H9 (cell line): ENCODE data around the gene SGF29. TPM values are rescaled to one million over a fixed set of nuclear protein-coding genes. Genes with fewer than 3 reads are reported as not detected.
A peak's percentile ranks its signal among the peaks of the same experiment; 100 is the strongest.
"Not testable (repeated sequence)": the region's sequence is repeated elsewhere in the genome, so short reads cannot be mapped to it uniquely, and the experiment has no call there.

Experiments
- DNase-seq: peaks from one replicate; pipeline ENCODE4 v3.0.0-alpha.2; 2017
- H2AFZ ChIP-seq: one replicate; pipeline ENCODE4 v1.6.1; 2013; ENCODE audit warnings: mild to moderate bottlenecking, low read length, control low read depth, moderate library complexity
- H2AK5ac ChIP-seq: 2 replicates; pipeline ENCODE4 v1.6.1; 2013; ENCODE audit warnings: low read length, control low read depth, mixed read lengths; ENCODE audit not compliant: insufficient read length
- H2BK120ac ChIP-seq: one replicate; pipeline ENCODE4 v1.6.1; 2013; ENCODE audit warnings: low read depth, mild to moderate bottlenecking, low read length, control low read depth, inconsistent platforms; ENCODE audit not compliant: poor library complexity, severe bottlenecking
- H2BK12ac ChIP-seq: 2 replicates; pipeline ENCODE4 v1.6.1; 2013; ENCODE audit warnings: low read length, control low read depth, mixed read lengths, low read depth; ENCODE audit not compliant: insufficient read length
- H2BK15ac ChIP-seq: 2 replicates; pipeline ENCODE4 v1.6.1; 2013; ENCODE audit warnings: low read depth, low read length, control low read depth
- H2BK20ac ChIP-seq: one replicate; pipeline ENCODE4 v1.6.1; 2013; ENCODE audit warnings: low read depth, mild to moderate bottlenecking, low read length, control low read depth, inconsistent platforms; ENCODE audit not compliant: poor library complexity, severe bottlenecking
- H2BK5ac ChIP-seq: 2 replicates; pipeline ENCODE4 v1.6.1; 2013; ENCODE audit warnings: low read length, control low read depth, mixed read lengths; ENCODE audit not compliant: insufficient read length
- H3K14ac ChIP-seq: 2 replicates; pipeline ENCODE4 v1.6.1; 2013; ENCODE audit warnings: low read length, control low read depth; ENCODE audit not compliant: insufficient read depth
- H3K18ac ChIP-seq: 2 replicates; pipeline ENCODE4 v1.6.1; 2013; ENCODE audit warnings: low read depth, mild to moderate bottlenecking, mixed read lengths, low read length, control low read depth; ENCODE audit not compliant: insufficient read length
- H3K23ac ChIP-seq: 2 replicates; pipeline ENCODE4 v1.6.1; 2013; ENCODE audit warnings: low read length, control low read depth, mixed read lengths, low read depth; ENCODE audit not compliant: insufficient read length
- H3K23me2 ChIP-seq: 2 replicates; pipeline ENCODE4 v1.6.1; 2013; ENCODE audit warnings: low read depth, mild to moderate bottlenecking, mixed read lengths, low read length, control low read depth; ENCODE audit not compliant: insufficient read length, poor library complexity, severe bottlenecking
- H3K27ac ChIP-seq: 2 replicates; pipeline ENCODE4 v1.5.1; 2013; ENCODE audit warnings: low read length, control low read depth, mixed read lengths, low read depth; ENCODE audit not compliant: insufficient read length
- H3K27me3 ChIP-seq: 2 replicates; pipeline ENCODE4 v1.6.1; 2013; ENCODE audit warnings: low read length, control low read depth, inconsistent platforms; ENCODE audit not compliant: insufficient read depth
- H3K4ac ChIP-seq: 2 replicates; pipeline ENCODE4 v1.6.1; 2013; ENCODE audit warnings: low read depth, mild to moderate bottlenecking, control low read depth, inconsistent platforms, low read length, moderate library complexity
- H3K4me1 ChIP-seq: 2 replicates; pipeline ENCODE4 v1.6.1; 2013; ENCODE audit warnings: low read length, control low read depth, inconsistent platforms; ENCODE audit not compliant: insufficient read depth
- H3K4me2 ChIP-seq: 2 replicates; pipeline ENCODE4 v1.6.1; 2013; ENCODE audit warnings: low read length, control low read depth, mixed read lengths; ENCODE audit not compliant: insufficient read length, insufficient read depth
- H3K56ac ChIP-seq: 2 replicates; pipeline ENCODE4 v1.6.1; 2013; ENCODE audit warnings: low read depth, mild to moderate bottlenecking, mixed read lengths, low read length, control low read depth; ENCODE audit not compliant: insufficient read length
- H3K79me1 ChIP-seq: 2 replicates; pipeline ENCODE4 v1.6.1; 2013; ENCODE audit warnings: low read depth, mild to moderate bottlenecking, moderate library complexity, low read length, control low read depth, inconsistent platforms; ENCODE audit not compliant: insufficient read depth, poor library complexity, severe bottlenecking
- H3K79me2 ChIP-seq: 2 replicates; pipeline ENCODE4 v1.6.1; 2013; ENCODE audit warnings: low read length, control low read depth, inconsistent platforms; ENCODE audit not compliant: insufficient read depth
- H3K9ac ChIP-seq: 2 replicates; pipeline ENCODE4 v1.6.1; 2013; ENCODE audit warnings: low read length, control low read depth, mixed read lengths; ENCODE audit not compliant: insufficient read length; ENCODE audit errors: extremely low read depth
- H3K9me3 ChIP-seq: one replicate; pipeline ENCODE4 v1.6.1; 2013; ENCODE audit warnings: low read depth, low read length, inconsistent platforms; ENCODE audit not compliant: control insufficient read depth
- H3T11ph ChIP-seq: one replicate; pipeline ENCODE4 v1.6.1; 2013; ENCODE audit warnings: mild to moderate bottlenecking, low read length, control low read depth, inconsistent platforms
- H4K20me1 ChIP-seq: one replicate; pipeline ENCODE4 v1.6.1; 2013; ENCODE audit not compliant: control insufficient read depth, insufficient read length, insufficient read depth
- H4K5ac ChIP-seq: 2 replicates; pipeline ENCODE4 v1.6.1; 2013; ENCODE audit warnings: low read depth, mild to moderate bottlenecking, mixed read lengths, low read length, control low read depth; ENCODE audit not compliant: insufficient read length
- H4K8ac ChIP-seq: replicated peaks from 2 replicates; pipeline ENCODE4 v1.6.1; 2013; ENCODE audit warnings: low read length, control low read depth, mixed read lengths, low read depth; ENCODE audit not compliant: insufficient read length
- H4K91ac ChIP-seq: 2 replicates; pipeline ENCODE4 v1.6.1; 2013; ENCODE audit warnings: low read depth, mild to moderate bottlenecking, moderate library complexity, mixed read lengths, low read length, control low read depth; ENCODE audit not compliant: insufficient read length
- H3K27ac Mint-ChIP-seq, 3 experiments: 2 replicates in 2 of 3; 3 replicates in 1 of 3; pipeline ENCODE4 v1.8.0; 2020 to 2021; ENCODE audit warnings: mixed read lengths in 3 of 3, mild to moderate bottlenecking in 1 of 3, moderate library complexity in 1 of 3
- H3K27me3 Mint-ChIP-seq: 2 replicates; pipeline ENCODE4 v1.8.0; 2021; ENCODE audit warnings: low read depth, mild to moderate bottlenecking, moderate library complexity, mixed read lengths
- H3K36me3 Mint-ChIP-seq, 3 experiments: 2 replicates in 2 of 3; 3 replicates in 1 of 3; pipeline ENCODE4 v1.8.0; 2020 to 2021; ENCODE audit warnings: low read depth in 3 of 3, mixed read lengths in 3 of 3; ENCODE audit not compliant: insufficient read depth in 1 of 3
- H3K4me1 Mint-ChIP-seq, 2 experiments: 2 replicates each; pipeline ENCODE4 v1.8.0; 2020; ENCODE audit warnings: mixed read lengths in 2 of 2
- H3K4me3 Mint-ChIP-seq, 2 experiments: 2 replicates in 1 of 2; 3 replicates in 1 of 2; pipeline ENCODE4 v1.8.0; 2020 to 2021; ENCODE audit warnings: mild to moderate bottlenecking in 2 of 2, mixed read lengths in 2 of 2, moderate library complexity in 1 of 2
- H3K9me3 Mint-ChIP-seq, 2 experiments: 2 replicates in 1 of 2; 3 replicates in 1 of 2; pipeline ENCODE4 v1.8.0; 2020; ENCODE audit warnings: mild to moderate bottlenecking in 2 of 2, mixed read lengths in 2 of 2, moderate library complexity in 1 of 2
- WGBS: extraction: QIAGEN DNeasy Blood & Tissue Kit; methylation state at CpG from one replicate; pipeline ENCODE4 v1.1.7; 2013; ENCODE audit warnings: missing lambda C conversion rate, low lambda C conversion rate, mixed read lengths; ENCODE audit not compliant: insufficient read length; ENCODE audit errors: extremely low coverage; 5-methylcytosine and 5-hydroxymethylcytosine counted together
- total RNA-seq: library from RNA; stranded (reverse); gene quantifications from 2 replicates; pipeline ENCODE4 v1.2.1, GENCODE V29; 2021
- TF ChIP-seq, protein P1 (sequence below): fragments of 200-600 bp; sonication (generic); conservative IDR thresholded peaks from 3 replicates; pipeline ENCODE4 v1.8.0; 2021; ENCODE audit warnings: antibody characterized with exemption, mild to moderate bottlenecking

The SGF29 gene
- total RNA-seq, 1 experiment from 2014 or later: 24.8 TPM

- H3K79me2 ChIP-seq, H3T11ph ChIP-seq: not testable (repeated sequence)
- DNase-seq: peak; percentile 55
Measured at GRCh38 chr16:28615486-28616223, 61.9 kb downstream of the SGF29 start.

GRCh38 chr16:28616224-28616577 is 62.5 kb downstream of the SGF29 start:
- H2AK5ac ChIP-seq, H3K27me3 Mint-ChIP-seq: not testable (repeated sequence)

More at GRCh38 chr16:28615486-28616223, 61.9 kb downstream of the SGF29 start:
- not testable (repeated sequence) for H3K4ac ChIP-seq, H3K9me3 ChIP-seq, H3K18ac ChIP-seq, H3K9me3 Mint-ChIP-seq, H3K36me3 Mint-ChIP-seq, H3K27me3 ChIP-seq, H4K8ac ChIP-seq, H2AFZ ChIP-seq, H3K56ac ChIP-seq, H2BK20ac ChIP-seq, H2BK15ac ChIP-seq, H2BK120ac ChIP-seq, H2BK12ac ChIP-seq, H3K23me2 ChIP-seq, H4K91ac ChIP-seq, H4K5ac ChIP-seq, H3K4me1 ChIP-seq, H3K4me3 Mint-ChIP-seq, H3K79me1 ChIP-seq, H3K9ac ChIP-seq, H3K23ac ChIP-seq, H4K20me1 ChIP-seq, H2AK5ac ChIP-seq, H3K14ac ChIP-seq, H3K27ac Mint-ChIP-seq, H3K27ac ChIP-seq, H3K4me2 ChIP-seq, H3K27me3 Mint-ChIP-seq, H2BK5ac ChIP-seq
- TF ChIP-seq, protein P1, sequence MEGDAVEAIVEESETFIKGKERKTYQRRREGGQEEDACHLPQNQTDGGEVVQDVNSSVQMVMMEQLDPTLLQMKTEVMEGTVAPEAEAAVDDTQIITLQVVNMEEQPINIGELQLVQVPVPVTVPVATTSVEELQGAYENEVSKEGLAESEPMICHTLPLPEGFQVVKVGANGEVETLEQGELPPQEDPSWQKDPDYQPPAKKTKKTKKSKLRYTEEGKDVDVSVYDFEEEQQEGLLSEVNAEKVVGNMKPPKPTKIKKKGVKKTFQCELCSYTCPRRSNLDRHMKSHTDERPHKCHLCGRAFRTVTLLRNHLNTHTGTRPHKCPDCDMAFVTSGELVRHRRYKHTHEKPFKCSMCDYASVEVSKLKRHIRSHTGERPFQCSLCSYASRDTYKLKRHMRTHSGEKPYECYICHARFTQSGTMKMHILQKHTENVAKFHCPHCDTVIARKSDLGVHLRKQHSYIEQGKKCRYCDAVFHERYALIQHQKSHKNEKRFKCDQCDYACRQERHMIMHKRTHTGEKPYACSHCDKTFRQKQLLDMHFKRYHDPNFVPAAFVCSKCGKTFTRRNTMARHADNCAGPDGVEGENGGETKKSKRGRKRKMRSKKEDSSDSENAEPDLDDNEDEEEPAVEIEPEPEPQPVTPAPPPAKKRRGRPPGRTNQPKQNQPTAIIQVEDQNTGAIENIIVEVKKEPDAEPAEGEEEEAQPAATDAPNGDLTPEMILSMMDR: peak; percentile 75
- no CpG with 5 or more reads among the region's 24 CpGs for WGBS
- H3K4me1 Mint-ChIP-seq: peaks cover 18 to 26% of the 10 kb centered on the region in 2 experiments

More at GRCh38 chr16:28616224-28616577, 62.5 kb downstream of the SGF29 start:
- H3K4me1 Mint-ChIP-seq: peaks cover 14 to 24% of the 10 kb centered on the region in 2 experiments
- H3K4me3 Mint-ChIP-seq, H3K27ac ChIP-seq, H4K91ac ChIP-seq, H2BK120ac ChIP-seq, H3K56ac ChIP-seq, H3K9me3 ChIP-seq, H3K9me3 Mint-ChIP-seq, H4K8ac ChIP-seq, H3K14ac ChIP-seq, H3K4ac ChIP-seq, H3K4me1 ChIP-seq, H3K23me2 ChIP-seq, H3K23ac ChIP-seq, H4K20me1 ChIP-seq, H3K79me1 ChIP-seq, H3K18ac ChIP-seq, H3K27ac Mint-ChIP-seq, H4K5ac ChIP-seq, H2BK15ac ChIP-seq, H3T11ph ChIP-seq, H2BK12ac ChIP-seq, DNase-seq, H3K9ac ChIP-seq, H2AFZ ChIP-seq, H3K79me2 ChIP-seq, H3K4me2 ChIP-seq, H2BK5ac ChIP-seq, H3K36me3 Mint-ChIP-seq, H3K27me3 ChIP-seq, H2BK20ac ChIP-seq: not testable (repeated sequence)
- no CpG with 5 or more reads among the region's 7 CpGs for WGBS
